ENCODE results near the gene CMSS1. TPM values are rescaled to one million over a fixed set of nuclear protein-coding genes. Genes with fewer than 3 reads are reported as not detected.
A peak's percentile ranks its signal among the peaks of the same experiment; 100 is the strongest.

The CMSS1 gene
- total and polyA plus RNA-seq, 12 donors: 16.2 to 75.6 (median 33.0) TPM

DNA sequence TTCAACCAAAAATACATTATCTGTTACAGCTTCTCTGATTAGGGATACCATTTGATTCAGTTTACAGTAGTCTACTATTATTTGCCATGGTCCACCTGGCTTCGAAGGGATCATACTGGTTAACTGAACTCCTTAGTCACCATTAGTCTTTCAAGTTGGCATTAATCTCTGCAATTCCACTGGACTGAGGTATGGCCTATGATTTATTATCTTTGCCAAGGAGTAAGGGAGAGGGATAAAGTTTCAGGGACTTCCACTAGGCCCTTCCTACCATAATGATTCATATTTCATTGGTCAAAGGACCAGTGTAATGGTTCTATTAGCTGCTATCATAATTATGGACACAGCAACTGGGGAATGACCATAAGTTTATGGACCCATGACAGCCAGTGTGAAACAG, 7.3 kb upstream of the CMSS1 start:
- no peaks in the 10 kb centered on the region for H3K36me3 ChIP-seq (replicated peaks in 1 of 2)
- no peaks in the 10 kb centered on the region for H3K9me3 ChIP-seq (replicated peaks in 1 of 3)
- H3K4me1 ChIP-seq (replicated peaks in 1 of 2): no peaks in the 10 kb centered on the region
- WGBS, 4 donors: 84 to 93% (median 91%) methylated on average over 1 of the region's 1 CpG
- no peak overlapping the region for H3K27ac ChIP-seq
- no peak for DNase-seq
- H3K27me3 ChIP-seq: no peaks in the 10 kb centered on the region
- no peak overlapping the region for H3K4me3 ChIP-seq
- intact Hi-C loops (cut with DNase I): no loop called here
- TF ChIP-seq POLR2A (IDR thresholded peaks at IDR 0.05): no peak
- TF ChIP-seq, protein P1, sequence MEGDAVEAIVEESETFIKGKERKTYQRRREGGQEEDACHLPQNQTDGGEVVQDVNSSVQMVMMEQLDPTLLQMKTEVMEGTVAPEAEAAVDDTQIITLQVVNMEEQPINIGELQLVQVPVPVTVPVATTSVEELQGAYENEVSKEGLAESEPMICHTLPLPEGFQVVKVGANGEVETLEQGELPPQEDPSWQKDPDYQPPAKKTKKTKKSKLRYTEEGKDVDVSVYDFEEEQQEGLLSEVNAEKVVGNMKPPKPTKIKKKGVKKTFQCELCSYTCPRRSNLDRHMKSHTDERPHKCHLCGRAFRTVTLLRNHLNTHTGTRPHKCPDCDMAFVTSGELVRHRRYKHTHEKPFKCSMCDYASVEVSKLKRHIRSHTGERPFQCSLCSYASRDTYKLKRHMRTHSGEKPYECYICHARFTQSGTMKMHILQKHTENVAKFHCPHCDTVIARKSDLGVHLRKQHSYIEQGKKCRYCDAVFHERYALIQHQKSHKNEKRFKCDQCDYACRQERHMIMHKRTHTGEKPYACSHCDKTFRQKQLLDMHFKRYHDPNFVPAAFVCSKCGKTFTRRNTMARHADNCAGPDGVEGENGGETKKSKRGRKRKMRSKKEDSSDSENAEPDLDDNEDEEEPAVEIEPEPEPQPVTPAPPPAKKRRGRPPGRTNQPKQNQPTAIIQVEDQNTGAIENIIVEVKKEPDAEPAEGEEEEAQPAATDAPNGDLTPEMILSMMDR (IDR thresholded peaks at IDR 0.05): no peak

DNA sequence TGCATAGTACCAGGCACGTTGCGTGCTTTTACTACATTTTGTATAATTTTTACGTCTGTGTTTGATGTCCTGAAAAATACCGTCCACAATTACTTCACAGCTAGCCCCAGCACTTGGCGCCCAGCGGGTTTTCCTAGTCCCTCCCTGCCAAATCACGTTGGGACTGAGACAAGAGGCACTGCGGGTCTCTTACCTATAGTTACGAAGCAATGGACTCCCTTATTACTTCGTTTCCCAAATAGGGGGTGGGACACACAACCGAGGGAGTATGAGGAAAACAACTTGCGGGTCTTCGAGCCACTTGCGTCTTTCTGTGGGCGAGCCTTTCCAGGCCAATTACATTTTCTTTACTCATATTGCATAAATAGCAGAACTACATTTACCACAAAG, 620 bp upstream of the CMSS1 start:
- 2 to 3% (median 2%) methylated on average over 14 to 15 of the region's 15 CpGs for WGBS, 4 donors
- peaks cover 6 to 15% of the 10 kb centered on the region in 2 donors for H3K4me1 ChIP-seq (replicated peaks in 1 of 2)
- no peak for TF ChIP-seq POLR2A (IDR thresholded peaks at IDR 0.05)
- TF ChIP-seq, protein P1 (IDR thresholded peaks at IDR 0.05): no peak
- peak overlapping the region; percentile 28 to 53 (median 49) for H3K4me3 ChIP-seq
- no peaks in the 10 kb centered on the region for H3K9me3 ChIP-seq (replicated peaks in 1 of 3)
- DNase-seq: peak in 5 of 7 donors; percentile 23 to 36 (median 28)
- intact Hi-C loops (cut with DNase I): no loop called here
- H3K27ac ChIP-seq: peak overlapping the region in 4 of 5 donors; percentile 86 to 95 (median 89)
- H3K36me3 ChIP-seq (replicated peaks in 1 of 2): no peaks in the 10 kb centered on the region
- H3K27me3 ChIP-seq: no peaks in the 10 kb centered on the region

DNA sequence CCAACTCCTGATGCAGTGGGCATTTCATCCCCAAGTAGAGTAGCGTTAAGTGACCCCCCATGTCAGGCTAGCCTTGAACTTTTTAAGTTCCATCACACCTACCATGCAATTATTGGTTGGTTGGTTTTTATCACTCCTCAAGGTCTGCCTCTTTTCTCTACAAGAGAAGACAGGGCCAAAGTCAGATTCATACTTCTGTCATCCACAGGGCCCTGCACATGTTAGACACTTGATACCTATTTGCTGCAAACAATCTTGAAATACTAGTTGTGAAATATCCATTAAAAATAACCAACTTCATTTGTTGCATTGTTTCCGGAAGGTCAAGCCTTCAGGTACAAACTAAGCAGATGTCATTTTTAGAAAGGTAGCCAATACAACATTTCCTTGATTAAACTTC, 1.2 kb downstream of the CMSS1 start:
- H3K9me3 ChIP-seq (replicated peaks in 1 of 3): no peaks in the 10 kb centered on the region
- H3K27me3 ChIP-seq: no peaks in the 10 kb centered on the region
- no peak overlapping the region for H3K27ac ChIP-seq
- TF ChIP-seq, protein P1 (IDR thresholded peaks at IDR 0.05): no peak
- TF ChIP-seq POLR2A (IDR thresholded peaks at IDR 0.05): no peak
- H3K4me3 ChIP-seq: no peak overlapping the region
- DNase-seq: no peak
- H3K36me3 ChIP-seq (replicated peaks in 1 of 2): no peaks in the 10 kb centered on the region
- WGBS, 4 donors: 68 to 82% (median 76%) methylated on average over 2 of the region's 2 CpGs
- H3K4me1 ChIP-seq (replicated peaks in 1 of 2): peaks cover 6 to 15% of the 10 kb centered on the region in 2 donors
- intact Hi-C loops (cut with DNase I): no loop called here

DNA sequence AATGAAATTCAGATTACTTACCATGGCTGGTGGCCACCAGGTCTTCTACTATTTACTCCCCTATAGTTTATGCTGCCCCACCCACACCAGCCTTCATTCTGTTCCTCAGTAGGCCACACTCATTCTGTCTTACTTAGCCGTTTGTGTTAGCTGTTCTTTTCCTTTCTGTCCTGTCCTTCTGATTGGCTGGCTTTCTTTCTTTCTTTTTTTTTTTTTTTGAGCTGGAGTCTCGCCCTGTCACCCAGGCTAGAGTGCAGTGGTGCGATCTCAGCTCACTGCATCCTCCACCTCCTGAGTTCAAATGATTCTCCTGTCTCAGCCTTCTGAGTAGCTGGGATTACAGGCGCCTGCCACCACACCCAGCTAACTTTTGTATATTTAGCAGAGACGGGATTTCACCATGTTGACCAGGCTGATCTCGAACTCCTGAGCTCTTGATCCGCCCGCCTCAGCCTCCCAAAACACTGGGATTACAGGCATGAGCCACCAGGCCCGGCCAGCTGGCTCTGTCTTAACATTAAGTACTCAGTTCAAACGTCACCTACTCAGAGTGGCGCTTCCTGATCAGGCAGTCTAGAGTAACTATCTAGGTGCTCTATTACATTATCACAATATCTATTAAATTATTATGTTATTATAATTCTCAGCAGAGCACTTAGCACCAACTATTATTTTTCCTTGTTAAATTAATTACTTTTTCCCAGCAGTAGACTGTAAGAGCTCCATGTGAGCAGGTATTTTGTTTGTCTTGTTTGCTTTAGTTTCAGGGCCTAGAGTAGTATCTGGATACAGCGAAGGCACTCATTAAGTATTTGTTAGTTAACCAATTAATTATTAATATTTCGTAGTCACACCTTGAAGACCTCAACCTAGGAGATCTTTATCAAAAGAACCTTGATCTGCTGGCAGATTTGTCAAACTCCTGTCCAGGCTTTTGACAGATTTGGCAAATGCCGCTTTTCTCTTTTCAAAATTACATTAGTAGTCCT, 6.4 kb downstream of the CMSS1 start:
- intact Hi-C loops (cut with DNase I): no loop called here
- Histone ChIP-seq H3K27ac (no peak overlapping the region), H3K36me3 (replicated peaks in 1 of 2) (no peaks in the 10 kb centered on the region), H3K4me3 (no peak overlapping the region), H3K27me3 (no peaks in the 10 kb centered on the region), H3K9me3 (replicated peaks in 1 of 3) (no peaks in the 10 kb centered on the region), H3K4me1 (replicated peaks in 1 of 2) (peaks cover 8 to 12% of the 10 kb centered on the region in 2 donors)
- DNase-seq: peak in 1 of 7 donors; percentile 82
- WGBS, 4 donors: 82 to 87% (median 85%) methylated on average over 14 of the region's 14 CpGs
- no peak for TF ChIP-seq POLR2A (IDR thresholded peaks at IDR 0.05)

Data from adrenal gland (tissue), 12 donors.